ENCODE measurements around the gene CCL15.

Gene CCL15

GRCh38 chr17:35972535-35972934 lies 28.8 kb downstream of the CCL15 start:
- TF ChIP-seq GABPA (IDR thresholded peaks at IDR 0.05; ENCODE audit: low read depth) (no peak), CTCF (IDR thresholded peaks at IDR 0.05; ENCODE audit: insufficient read depth, low read length) (no peak), POLR2AphosphoS5 (IDR thresholded peaks at IDR 0.05; ENCODE audit: low read depth) (no peak), SPI1 (IDR thresholded peaks at IDR 0.05; ENCODE audit: borderline replicate concordance, low read depth) (no peak), REST (IDR thresholded peaks at IDR 0.05; ENCODE audit: insufficient replicate concordance, low read depth) (no peak)

GRCh38 chr17:35972066-35972465 lies 29.3 kb downstream of the CCL15 start:
- TF ChIP-seq SPI1 (IDR thresholded peaks at IDR 0.05; ENCODE audit: borderline replicate concordance, low read depth) (no peak), GABPA (IDR thresholded peaks at IDR 0.05; ENCODE audit: low read depth) (no peak), REST (IDR thresholded peaks at IDR 0.05; ENCODE audit: insufficient replicate concordance, low read depth) (no peak), POLR2AphosphoS5 (IDR thresholded peaks at IDR 0.05; ENCODE audit: low read depth) (no peak)
- no peak overlapping the region for H3K4me3 ChIP-seq (replicated peaks; ENCODE audit: insufficient read depth, low read length)
- DNase-seq (ENCODE audit: low read depth in 1 of 2, low spot score in 1 of 2), result no peak
- H3K27ac ChIP-seq (replicated peaks), result no peak overlapping the region
- H3K27me3 ChIP-seq (ENCODE audit: insufficient read depth, poor library complexity, severe bottlenecking), result no peaks in the 10 kb centered on the region

More at GRCh38 chr17:35972535-35972934, 28.8 kb downstream of the CCL15 start:
- no peak overlapping the region for H3K27ac ChIP-seq (replicated peaks)
- H3K4me3 ChIP-seq (replicated peaks; ENCODE audit: insufficient read depth, low read length), result no peak overlapping the region
- no peak for DNase-seq (ENCODE audit: low read depth in 1 of 2, low spot score in 1 of 2)
- no peaks in the 10 kb centered on the region for H3K27me3 ChIP-seq (ENCODE audit: insufficient read depth, poor library complexity, severe bottlenecking)

- H3K27me3 ChIP-seq (ENCODE audit: insufficient read depth, poor library complexity, severe bottlenecking), result no peaks in the 10 kb centered on the region
- no peak for TF ChIP-seq SPI1 (IDR thresholded peaks at IDR 0.05; ENCODE audit: borderline replicate concordance, low read depth)
- TF ChIP-seq CTCF (IDR thresholded peaks at IDR 0.05; ENCODE audit: insufficient read depth, low read length), result peak; percentile 82
- H3K27ac ChIP-seq (replicated peaks), result no peak overlapping the region
- no peak overlapping the region for H3K4me3 ChIP-seq (replicated peaks; ENCODE audit: insufficient read depth, low read length)
- DNase-seq (ENCODE audit: low read depth in 1 of 2, low spot score in 1 of 2), result peak; percentile 38 to 81
These were observed 31.6 kb downstream of the CCL15 start for GRCh38 chr17:35969558-35970380.

- DNase-seq (ENCODE audit: low read depth in 1 of 2, low spot score in 1 of 2), result no peak
- H3K27ac ChIP-seq (replicated peaks), result no peak overlapping the region
- no peaks in the 10 kb centered on the region for H3K27me3 ChIP-seq (ENCODE audit: insufficient read depth, poor library complexity, severe bottlenecking)
- H3K4me3 ChIP-seq (replicated peaks; ENCODE audit: insufficient read depth, low read length), result no peak overlapping the region
- TF ChIP-seq REST (IDR thresholded peaks at IDR 0.05; ENCODE audit: insufficient replicate concordance, low read depth) (no peak), GABPA (IDR thresholded peaks at IDR 0.05; ENCODE audit: low read depth) (no peak), POLR2AphosphoS5 (IDR thresholded peaks at IDR 0.05; ENCODE audit: low read depth) (no peak), CTCF (IDR thresholded peaks at IDR 0.05; ENCODE audit: insufficient read depth, low read length) (no peak), SPI1 (IDR thresholded peaks at IDR 0.05; ENCODE audit: borderline replicate concordance, low read depth) (peak; percentile 63; the same call in 1 of the 2 replicates)
These were observed 32.8 kb downstream of the CCL15 start for GRCh38 chr17:35968520-35969054.
